ENCODE results near the gene CD33. TPM values are rescaled to one million over a fixed set of nuclear protein-coding genes. Genes with fewer than 3 reads are reported as not detected.

CD33 gene
- total RNA-seq, 4 donors from 2014 or later: 0.30 to 6.7 (median 0.58) TPM

- no peak overlapping the region for H3K4me3 ChIP-seq
- H3K36me3 ChIP-seq: no peaks in the 10 kb centered on the region
- TF ChIP-seq CTCF (IDR thresholded peaks at IDR 0.05): no peak
- no peak for TF ChIP-seq POLR2A (IDR thresholded peaks at IDR 0.05)
- no peak for DNase-seq
- H3K27ac ChIP-seq: no peak overlapping the region
- H3K9me3 ChIP-seq: no peaks in the 10 kb centered on the region
- 74 to 86% methylated on average over 15 to 19 of the region's 25 CpGs for WGBS, 2 donors
- peaks cover 0 to 54% (median 0%) of the 10 kb centered on the region in 4 donors for H3K27me3 ChIP-seq
- intact Hi-C loops (cut with DNase I): no loop called here
- H3K4me1 ChIP-seq: no peaks in the 10 kb centered on the region
Measured at GRCh38 chr19:51185069-51185867, 39.6 kb upstream of the CD33 start.

GRCh38 chr19:51185868-51186215 lies 39.0 kb upstream of the CD33 start:
- Histone ChIP-seq H3K36me3 (no peaks in the 10 kb centered on the region), H3K27me3 (peaks cover 0 to 54% (median 0%) of the 10 kb centered on the region in 4 donors), H3K9me3 (no peaks in the 10 kb centered on the region), H3K4me3 (no peak overlapping the region), H3K4me1 (no peaks in the 10 kb centered on the region), H3K27ac (no peak overlapping the region)
- no peak for DNase-seq
- TF ChIP-seq CTCF (IDR thresholded peaks at IDR 0.05): no peak
- no peak for TF ChIP-seq POLR2A (IDR thresholded peaks at IDR 0.05)
- intact Hi-C loops (cut with DNase I): no loop called here
- 43% methylated on average over 1 of the region's 5 CpGs; no CpG with 5 or more reads in 1 of the 2 donors for WGBS, 2 donors

GRCh38 chr19:51186323-51186722 lies 38.6 kb upstream of the CD33 start:
- no peaks in the 10 kb centered on the region for H3K36me3 ChIP-seq
- intact Hi-C loops (cut with DNase I): no loop called here
- H3K27ac ChIP-seq: no peak overlapping the region
- 60% methylated on average over 1 of the region's 13 CpGs; no CpG with 5 or more reads in 1 of the 2 donors for WGBS, 2 donors
- TF ChIP-seq CTCF (IDR thresholded peaks at IDR 0.05) (no peak), POLR2A (IDR thresholded peaks at IDR 0.05) (no peak)
- H3K4me3 ChIP-seq: no peak overlapping the region
- H3K27me3 ChIP-seq: peaks cover 0 to 54% (median 0%) of the 10 kb centered on the region in 4 donors
- no peaks in the 10 kb centered on the region for H3K4me1 ChIP-seq
- no peaks in the 10 kb centered on the region for H3K9me3 ChIP-seq
- no peak for DNase-seq

GRCh38 chr19:51187395-51188226 lies 37.3 kb upstream of the CD33 start:
- Histone ChIP-seq H3K36me3 (no peaks in the 10 kb centered on the region), H3K4me3 (no peak overlapping the region), H3K4me1 (no peaks in the 10 kb centered on the region), H3K9me3 (no peaks in the 10 kb centered on the region), H3K27ac (no peak overlapping the region), H3K27me3 (peaks cover 0 to 45% (median 0%) of the 10 kb centered on the region in 4 donors)
- TF ChIP-seq CTCF (IDR thresholded peaks at IDR 0.05) (no peak), POLR2A (IDR thresholded peaks at IDR 0.05) (no peak)
- WGBS, 2 donors: 86 to 87% methylated on average over 7 to 9 of the region's 11 CpGs
- no peak for DNase-seq
- intact Hi-C loops (cut with DNase I): no loop called here

GRCh38 chr19:51188227-51188559 lies 36.7 kb upstream of the CD33 start:
- TF ChIP-seq POLR2A (IDR thresholded peaks at IDR 0.05) (no peak), CTCF (IDR thresholded peaks at IDR 0.05) (no peak)
- no peaks in the 10 kb centered on the region for H3K4me1 ChIP-seq
- H3K9me3 ChIP-seq: no peaks in the 10 kb centered on the region
- H3K4me3 ChIP-seq: no peak overlapping the region
- no peak overlapping the region for H3K27ac ChIP-seq
- peaks cover 0 to 40% (median 0%) of the 10 kb centered on the region in 4 donors for H3K27me3 ChIP-seq
- 50 to 67% methylated on average over 1 to 2 of the region's 2 CpGs for WGBS, 2 donors
- intact Hi-C loops (cut with DNase I): no loop called here
- no peak for DNase-seq
- H3K36me3 ChIP-seq: no peaks in the 10 kb centered on the region

All from esophagus squamous epithelium (tissue), 5 donors.